ENCODE measurements around the gene MYO1B.
A peak's percentile ranks its signal among the peaks of the same experiment; 100 is the strongest.

The MYO1B gene

DNA sequence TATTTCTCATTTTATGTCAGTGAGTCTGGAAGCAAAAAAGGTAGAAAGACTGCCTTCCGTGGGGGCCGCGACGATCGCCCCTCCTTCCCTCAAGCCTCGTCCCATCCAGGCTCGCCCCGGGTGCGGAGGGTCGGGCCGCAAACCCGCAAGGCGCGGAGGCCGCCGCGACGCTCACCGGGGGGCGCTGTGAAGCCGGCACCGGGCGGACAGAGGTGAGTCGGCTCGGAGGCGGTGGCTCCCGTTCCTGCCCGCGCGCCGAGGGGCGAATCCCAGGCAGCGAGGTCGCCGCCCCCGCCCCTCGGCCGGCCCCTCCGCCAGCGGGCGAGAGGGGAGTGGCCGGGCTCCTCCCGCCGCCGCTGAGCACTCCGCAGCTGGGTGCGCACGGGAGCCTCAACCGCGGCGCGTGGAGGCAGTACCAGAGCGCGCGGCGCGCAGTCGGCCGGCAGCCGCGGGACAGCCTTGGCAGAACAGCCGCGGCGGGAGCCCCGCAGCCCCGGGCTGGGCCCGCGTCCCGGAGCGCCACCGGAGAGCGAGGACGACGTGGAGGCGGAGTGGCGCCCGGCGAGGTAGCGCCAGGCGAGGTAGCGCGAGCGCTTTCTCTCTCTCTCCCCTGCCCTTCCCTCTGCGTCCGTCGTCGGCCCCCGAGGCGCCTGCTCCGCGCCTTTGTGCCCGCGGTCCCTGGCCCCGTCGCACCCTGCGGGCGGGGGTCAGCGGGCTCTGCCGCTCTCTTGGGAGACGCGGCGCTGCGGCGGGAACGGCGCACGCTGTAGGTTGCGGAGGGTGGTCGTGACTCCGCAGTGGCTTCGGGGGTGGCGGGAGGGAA lies at the start of gene MYO1B:
Gene MYO1B (plus strand): TSS at position 359 of the 823 bp plus-strand sequence. CDS start 31,492 bp downstream, outside the sequence.
- no peaks in the 10 kb centered on the region for H3K36me3 Mint-ChIP-seq (ENCODE audit: insufficient read depth)
- peak in 1 of 2 donors; percentile 19 for DNase-seq (ENCODE audit: low spot score in 2 of 2)
- peak; percentile 64 for ATAC-seq (replicated peaks; ENCODE audit: extremely low read depth, poor library complexity, severe bottlenecking)
- H3K27ac Mint-ChIP-seq (ENCODE audit: low read depth): no peak within 1 kb of the TSS
- peaks cover 9% of the 10 kb centered on the region for H3K4me1 Mint-ChIP-seq
- peaks cover 24% of the 10 kb centered on the region for H3K27me3 Mint-ChIP-seq
- H3K9me3 Mint-ChIP-seq: no peaks in the 10 kb centered on the region
- peak within 1 kb of the TSS; percentile 61 for H3K4me3 Mint-ChIP-seq

- ATAC-seq (replicated peaks; ENCODE audit: extremely low read depth, poor library complexity, severe bottlenecking): no peak
Measured at GRCh38 chr2:191197096-191197495, 48.1 kb upstream of the MYO1B start.

DNA sequence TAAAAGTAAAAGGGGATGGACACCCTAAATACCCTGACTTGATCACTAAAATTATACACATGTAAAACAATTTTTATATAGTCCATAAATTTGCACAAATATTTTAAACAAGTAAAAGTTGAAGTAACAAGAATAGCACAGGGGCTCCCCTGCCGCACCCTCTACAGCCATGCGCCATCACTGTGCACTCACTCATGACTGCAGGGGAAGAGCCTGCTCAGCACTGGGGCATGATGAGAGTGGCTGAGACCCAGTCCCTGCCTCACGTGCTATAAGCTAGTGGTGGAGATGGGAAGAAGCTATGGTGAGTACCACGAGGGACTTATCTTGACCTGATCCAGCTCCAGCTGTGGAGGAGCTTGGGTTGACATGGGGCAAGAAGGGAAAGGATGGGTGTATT lies 46.9 kb upstream of the MYO1B start:
- peaks cover 46% of the 10 kb centered on the region for H3K4me1 Mint-ChIP-seq
- no peaks in the 10 kb centered on the region for H3K27me3 Mint-ChIP-seq
- H3K27ac Mint-ChIP-seq (ENCODE audit: low read depth): no peak overlapping the region
- H3K36me3 Mint-ChIP-seq (ENCODE audit: insufficient read depth): peaks cover 2% of the 10 kb centered on the region
- no peak for ATAC-seq (replicated peaks; ENCODE audit: extremely low read depth, poor library complexity, severe bottlenecking)
- DNase-seq (ENCODE audit: low spot score in 2 of 2): no peak
- H3K4me3 Mint-ChIP-seq: no peak overlapping the region
- no peaks in the 10 kb centered on the region for H3K9me3 Mint-ChIP-seq

More at GRCh38 chr2:191197096-191197495, 48.1 kb upstream of the MYO1B start:
- no peak for DNase-seq (ENCODE audit: low spot score in 2 of 2)
- H3K27me3 Mint-ChIP-seq: no peaks in the 10 kb centered on the region
- H3K27ac Mint-ChIP-seq (ENCODE audit: low read depth): no peak overlapping the region
- no peak overlapping the region for H3K4me3 Mint-ChIP-seq
- no peaks in the 10 kb centered on the region for H3K9me3 Mint-ChIP-seq
- H3K4me1 Mint-ChIP-seq: peaks cover 35% of the 10 kb centered on the region
- peaks cover 2% of the 10 kb centered on the region for H3K36me3 Mint-ChIP-seq (ENCODE audit: insufficient read depth)

GRCh38 chr2:191199929-191200512 lies 45.2 kb upstream of the MYO1B start:
- no peak for ATAC-seq (replicated peaks; ENCODE audit: extremely low read depth, poor library complexity, severe bottlenecking)
- Mint-ChIP-seq H3K36me3 (ENCODE audit: insufficient read depth) (peaks cover 3% of the 10 kb centered on the region), H3K4me1 (peaks cover 40% of the 10 kb centered on the region), H3K4me3 (no peak overlapping the region), H3K27ac (ENCODE audit: low read depth) (peak overlapping the region; percentile 32), H3K27me3 (no peaks in the 10 kb centered on the region), H3K9me3 (no peaks in the 10 kb centered on the region)
- DNase-seq (ENCODE audit: low spot score in 2 of 2): no peak

- Mint-ChIP-seq H3K27me3 (no peaks in the 10 kb centered on the region), H3K4me1 (peaks cover 41% of the 10 kb centered on the region), H3K4me3 (no peak overlapping the region), H3K9me3 (no peaks in the 10 kb centered on the region), H3K27ac (ENCODE audit: low read depth) (no peak overlapping the region), H3K36me3 (ENCODE audit: insufficient read depth) (peaks cover 5% of the 10 kb centered on the region)
- DNase-seq (ENCODE audit: low spot score in 2 of 2) (no peak), ATAC-seq (replicated peaks; ENCODE audit: extremely low read depth, poor library complexity, severe bottlenecking) (no peak)
Measured at GRCh38 chr2:191200910-191201309, 44.3 kb upstream of the MYO1B start.

DNA sequence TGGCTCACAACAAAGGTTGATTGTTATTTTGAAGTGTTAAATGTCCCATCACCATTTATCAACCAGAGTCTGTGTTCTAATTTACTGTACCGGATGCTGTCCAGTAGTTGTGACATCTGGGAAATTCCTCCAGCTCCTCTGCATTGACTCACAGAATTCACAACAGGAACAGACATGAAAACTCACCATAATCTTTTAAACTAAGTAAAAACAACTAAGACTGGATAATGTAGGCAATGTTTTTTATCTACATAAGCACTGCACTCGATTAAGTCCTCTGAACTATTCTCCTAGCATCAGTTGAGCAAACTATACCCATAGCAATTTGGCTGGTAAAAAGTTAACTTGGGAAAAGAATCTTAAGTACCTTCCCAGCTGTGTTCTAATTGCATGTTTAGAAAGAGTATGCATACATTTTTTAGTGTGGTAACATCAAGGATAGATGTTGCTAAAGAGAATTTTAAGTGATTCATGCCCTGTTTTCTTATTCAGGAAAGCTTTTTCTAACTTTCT lies 42.9 kb upstream of the MYO1B start:
- Mint-ChIP-seq H3K9me3 (no peaks in the 10 kb centered on the region), H3K27ac (ENCODE audit: low read depth) (peak overlapping the region; percentile 84), H3K4me3 (peak overlapping the region; percentile 31), H3K36me3 (ENCODE audit: insufficient read depth) (peaks cover 15% of the 10 kb centered on the region), H3K27me3 (no peaks in the 10 kb centered on the region), H3K4me1 (peaks cover 53% of the 10 kb centered on the region)
- no peak for DNase-seq (ENCODE audit: low spot score in 2 of 2)
- no peak for ATAC-seq (replicated peaks; ENCODE audit: extremely low read depth, poor library complexity, severe bottlenecking)

DNA sequence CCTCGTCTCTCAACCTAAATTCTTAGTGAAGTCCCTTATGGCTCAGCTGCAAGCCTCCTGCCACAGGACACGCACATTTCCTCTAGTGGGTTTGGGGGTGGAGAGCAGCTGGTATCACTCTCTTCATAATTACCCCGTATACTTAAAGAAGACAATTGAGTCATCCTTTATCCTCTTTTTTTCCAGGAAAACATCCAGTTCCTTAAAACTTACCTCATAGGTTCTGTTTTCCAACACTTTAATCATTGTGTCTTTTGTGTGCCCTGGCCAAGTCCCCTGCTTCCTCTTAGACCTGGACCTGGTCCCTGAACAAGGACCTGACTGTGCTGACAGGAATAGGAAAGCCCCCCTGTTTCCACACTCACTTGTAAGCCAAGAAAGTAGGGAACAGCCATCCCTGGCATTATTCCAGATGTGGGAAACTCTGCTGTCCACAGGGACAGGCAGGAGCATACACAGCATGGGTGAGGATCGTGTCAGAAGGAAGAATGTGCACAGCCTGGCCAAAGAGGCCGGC lies 42.3 kb upstream of the MYO1B start:
- DNase-seq (ENCODE audit: low spot score in 2 of 2) (no peak), ATAC-seq (replicated peaks; ENCODE audit: extremely low read depth, poor library complexity, severe bottlenecking) (no peak)
- Mint-ChIP-seq H3K36me3 (ENCODE audit: insufficient read depth) (peaks cover 15% of the 10 kb centered on the region), H3K4me1 (peaks cover 50% of the 10 kb centered on the region), H3K27ac (ENCODE audit: low read depth) (peak overlapping the region; percentile 84), H3K4me3 (peak overlapping the region; percentile 31), H3K9me3 (no peaks in the 10 kb centered on the region), H3K27me3 (no peaks in the 10 kb centered on the region)

DNA sequence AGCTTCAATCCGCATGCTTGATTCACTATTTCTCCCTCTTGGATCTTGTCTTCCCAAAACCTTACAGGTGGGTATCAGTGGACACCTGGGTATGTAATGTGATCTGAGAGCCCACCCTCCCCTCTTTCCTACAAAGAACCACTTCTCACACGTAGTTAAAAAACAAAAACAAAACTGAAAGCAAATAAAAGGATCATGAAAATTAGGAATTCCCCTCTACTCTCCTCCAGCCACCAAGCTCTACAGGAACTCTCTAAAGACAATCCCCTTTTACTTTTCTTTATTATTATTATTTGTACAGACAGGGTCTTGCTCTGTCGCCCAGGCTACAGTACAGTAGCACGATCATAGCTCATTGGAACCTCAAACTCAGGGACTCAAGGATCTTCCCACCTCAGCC lies 40.8 kb upstream of the MYO1B start:
- Mint-ChIP-seq H3K4me1 (peaks cover 50% of the 10 kb centered on the region), H3K27ac (ENCODE audit: low read depth) (peak overlapping the region; percentile 93), H3K36me3 (ENCODE audit: insufficient read depth) (peaks cover 15% of the 10 kb centered on the region), H3K27me3 (no peaks in the 10 kb centered on the region), H3K9me3 (no peaks in the 10 kb centered on the region), H3K4me3 (peak overlapping the region; percentile 88)
- ATAC-seq (replicated peaks; ENCODE audit: extremely low read depth, poor library complexity, severe bottlenecking) (peak; percentile 29), DNase-seq (ENCODE audit: low spot score in 2 of 2) (no peak)

DNA sequence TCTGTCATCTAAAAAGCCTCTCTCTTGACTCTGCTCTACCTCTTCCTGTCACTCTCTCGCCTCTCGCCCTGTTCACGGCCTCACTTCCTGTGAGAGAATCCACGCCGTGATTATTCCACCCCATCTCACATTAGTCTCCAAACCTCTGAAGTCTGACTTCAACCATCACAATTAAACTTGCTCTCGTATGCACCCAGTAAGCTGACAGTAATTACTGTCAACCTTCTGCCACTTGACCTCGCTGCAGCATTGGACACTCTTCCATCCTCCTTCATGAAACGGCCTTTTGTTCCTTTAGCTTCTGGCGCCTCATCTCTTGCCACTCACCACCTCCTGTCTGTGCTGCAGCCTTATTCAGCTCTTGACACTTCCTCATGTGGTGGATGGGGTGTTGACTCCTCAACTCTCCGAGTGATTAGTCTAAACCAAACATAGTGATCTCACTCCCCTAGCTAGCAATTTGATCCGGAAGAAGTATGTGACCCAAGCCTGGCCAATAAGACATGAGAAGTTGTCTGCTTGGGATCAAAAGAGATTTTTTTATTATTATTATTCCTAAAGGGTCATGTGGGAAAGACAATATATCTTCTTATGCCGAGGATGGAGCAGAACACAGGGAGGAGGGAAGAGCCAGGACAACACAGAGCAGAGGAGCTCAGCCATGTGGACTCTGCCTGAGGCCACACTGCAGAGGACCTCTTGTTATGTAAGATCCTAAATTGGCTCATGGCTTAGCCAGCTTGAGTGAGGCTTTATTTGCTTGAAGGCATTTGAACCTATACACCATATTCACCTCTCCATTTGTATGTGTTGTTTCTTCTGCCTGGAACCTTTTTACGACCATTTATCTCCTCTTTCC lies 38.4 kb upstream of the MYO1B start:
- Mint-ChIP-seq H3K27ac (ENCODE audit: low read depth) (peak overlapping the region; percentile 93), H3K36me3 (ENCODE audit: insufficient read depth) (peaks cover 14% of the 10 kb centered on the region), H3K4me1 (peaks cover 41% of the 10 kb centered on the region), H3K9me3 (no peaks in the 10 kb centered on the region), H3K4me3 (peak overlapping the region; percentile 88), H3K27me3 (no peaks in the 10 kb centered on the region)
- ATAC-seq (replicated peaks; ENCODE audit: extremely low read depth, poor library complexity, severe bottlenecking) (peak; percentile 88), DNase-seq (ENCODE audit: low spot score in 2 of 2) (peak; percentile 34 to 71)

- peaks cover 25% of the 10 kb centered on the region for H3K4me1 Mint-ChIP-seq
- peaks cover 5% of the 10 kb centered on the region for H3K9me3 Mint-ChIP-seq
- no peaks in the 10 kb centered on the region for H3K27me3 Mint-ChIP-seq
- DNase-seq (ENCODE audit: low spot score in 2 of 2) (no peak), ATAC-seq (replicated peaks; ENCODE audit: extremely low read depth, poor library complexity, severe bottlenecking) (no peak)
- H3K27ac Mint-ChIP-seq (ENCODE audit: low read depth): no peak overlapping the region
- H3K4me3 Mint-ChIP-seq: no peak overlapping the region
- peaks cover 14% of the 10 kb centered on the region for H3K36me3 Mint-ChIP-seq (ENCODE audit: insufficient read depth)
Measured at GRCh38 chr2:191209340-191209739, 35.9 kb upstream of the MYO1B start.

DNA sequence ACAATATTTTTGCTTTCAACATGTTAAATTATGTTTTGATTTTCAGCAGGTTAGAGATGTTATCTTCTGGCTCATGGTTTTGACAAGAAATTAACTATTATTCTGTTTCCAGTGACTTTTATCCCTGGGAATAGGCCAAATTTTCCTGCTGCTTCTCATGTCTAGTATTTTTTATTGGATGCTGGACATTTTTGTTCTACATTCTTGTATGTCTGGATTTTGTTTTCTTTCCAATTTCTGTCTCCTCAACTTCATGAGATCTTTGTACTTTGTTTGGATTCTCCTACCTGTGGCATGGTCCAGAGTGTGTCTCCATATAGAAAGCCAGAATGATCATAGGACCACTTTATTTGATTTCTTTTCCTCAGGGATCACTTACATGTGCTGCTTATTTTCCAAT lies 33.1 kb upstream of the MYO1B start:
- Mint-ChIP-seq H3K4me3 (no peak overlapping the region), H3K27me3 (no peaks in the 10 kb centered on the region), H3K4me1 (peaks cover 4% of the 10 kb centered on the region), H3K27ac (ENCODE audit: low read depth) (no peak overlapping the region), H3K9me3 (peaks cover 5% of the 10 kb centered on the region), H3K36me3 (ENCODE audit: insufficient read depth) (no peaks in the 10 kb centered on the region)
- DNase-seq (ENCODE audit: low spot score in 2 of 2): no peak
- no peak for ATAC-seq (replicated peaks; ENCODE audit: extremely low read depth, poor library complexity, severe bottlenecking)

GRCh38 chr2:191213333-191213732 lies 31.9 kb upstream of the MYO1B start:
- no peaks in the 10 kb centered on the region for H3K4me1 Mint-ChIP-seq
- H3K36me3 Mint-ChIP-seq (ENCODE audit: insufficient read depth): no peaks in the 10 kb centered on the region
- no peak overlapping the region for H3K27ac Mint-ChIP-seq (ENCODE audit: low read depth)
- peaks cover 5% of the 10 kb centered on the region for H3K9me3 Mint-ChIP-seq
- H3K27me3 Mint-ChIP-seq: no peaks in the 10 kb centered on the region
- H3K4me3 Mint-ChIP-seq: no peak overlapping the region
- DNase-seq (ENCODE audit: low spot score in 2 of 2) (no peak), ATAC-seq (replicated peaks; ENCODE audit: extremely low read depth, poor library complexity, severe bottlenecking) (no peak)

All from central memory CD8-positive, alpha-beta T cell (primary cell).